Fibroblast of lung (primary cell): Measurements from ENCODE around the gene SIK3. TPM values are rescaled to one million over a fixed set of nuclear protein-coding genes. Genes with fewer than 3 reads are reported as not detected.

Experiments
- DNase-seq, 2 donors: peaks; one replicate each; pipeline versions ENCODE4 v3.0.0 to v3.0.0-alpha.2; 2010; ENCODE audit warnings: low read depth in 2 of 2
- H2AFZ ChIP-seq: 2 replicates; pipeline ENCODE4 v1.5.1; 2012; ENCODE audit warnings: low read length, control low read depth, inconsistent platforms
- H3K27ac ChIP-seq: 2 replicates; pipeline ENCODE4 v1.5.1; 2011; ENCODE audit warnings: low read length, control low read depth; ENCODE audit not compliant: insufficient read depth
- H3K27me3 ChIP-seq: 2 replicates; pipeline ENCODE4 v1.5.1; 2011; ENCODE audit warnings: mild to moderate bottlenecking, low read length; ENCODE audit not compliant: control insufficient read depth, insufficient read depth
- H3K36me3 ChIP-seq: 2 replicates; pipeline ENCODE4 v1.5.1; 2011; ENCODE audit warnings: low read length; ENCODE audit not compliant: control insufficient read depth, insufficient read depth
- H3K4me1 ChIP-seq: 2 replicates; pipeline ENCODE4 v1.5.1; 2011; ENCODE audit warnings: low read length; ENCODE audit not compliant: control insufficient read depth, insufficient read depth; ENCODE audit errors: extremely low read depth
- H3K4me2 ChIP-seq: 2 replicates; pipeline ENCODE4 v1.5.1; 2011; ENCODE audit warnings: low read length, control low read depth; ENCODE audit not compliant: insufficient read depth; ENCODE audit errors: extremely low read depth
- H3K4me3 ChIP-seq, 4 experiments: fragments of 200-600 bp in 1 of 4; sonication (generic) in 1 of 4; replicated peaks in 1 of 4; 2 replicates each; pipeline ENCODE4 v1.5.1; 2011 to 2016; ENCODE audit warnings: low read length in 4 of 4, low read depth in 3 of 4, mild to moderate bottlenecking in 3 of 4, control low read depth in 2 of 4, inconsistent platforms in 1 of 4, mixed read lengths in 1 of 4; ENCODE audit not compliant: insufficient read depth in 1 of 4; ENCODE audit errors: control extremely low read depth in 1 of 4
- H3K79me2 ChIP-seq: 2 replicates; pipeline ENCODE4 v1.5.1; 2012; ENCODE audit warnings: mild to moderate bottlenecking, low read length, inconsistent platforms; ENCODE audit not compliant: control insufficient read depth, insufficient read depth
- H3K9ac ChIP-seq: 2 replicates; pipeline ENCODE4 v1.5.1; 2011; ENCODE audit warnings: mild to moderate bottlenecking, low read length, control low read depth; ENCODE audit not compliant: insufficient read depth
- H3K9me3 ChIP-seq: 2 replicates; pipeline ENCODE4 v1.5.1; 2012; ENCODE audit warnings: low read depth, low read length; ENCODE audit not compliant: control insufficient read depth, insufficient read depth
- H4K20me1 ChIP-seq: 2 replicates; pipeline ENCODE4 v1.5.1; 2011; ENCODE audit warnings: low read length; ENCODE audit not compliant: control insufficient read depth, insufficient read depth; ENCODE audit errors: extremely low read depth
- EZH2 ChIP-seq: IDR thresholded peaks from 2 replicates; pipeline ENCODE4 v1.5.1; 2012; ENCODE audit warnings: low read length, control low read depth, mild to moderate bottlenecking; ENCODE audit errors: missing control alignments
- polyA plus RNA-seq, 2 donors: library from polyadenylated mRNA; depleted of rRNA in 1 of 2; stranded (reverse) in 1 of 2; unstranded in 1 of 2; fragments of >200 nt; gene quantifications; 2 replicates each; pipeline ENCODE4 v1.2.1, GENCODE V29; 2011 to 2012; ENCODE audit warnings: missing spikeins in 1 of 2
- total RNA-seq: library from RNA; depleted of rRNA; stranded (reverse); fragments of >200 nt; gene quantifications from 2 replicates; pipeline ENCODE4 v1.2.1, GENCODE V29; 2014
- TF ChIP-seq, protein P1 (sequence below), 2 donors: IDR thresholded peaks in 1 of 2; conservative IDR thresholded peaks in 1 of 2; 1 replicate in 1 of 2; 2 replicates in 1 of 2; pipeline ENCODE4 v1.5.1; 2011 to 2012; ENCODE audit warnings: low read length in 2 of 2, control low read depth in 1 of 2, inconsistent platforms in 1 of 2, low read depth in 1 of 2, mild to moderate bottlenecking in 1 of 2

Gene SIK3
- total and polyA plus RNA-seq, 2 donors (not counting 1 experiment from before 2014, with no cell fraction given) = 7.1 to 22.8 TPM

DNA sequence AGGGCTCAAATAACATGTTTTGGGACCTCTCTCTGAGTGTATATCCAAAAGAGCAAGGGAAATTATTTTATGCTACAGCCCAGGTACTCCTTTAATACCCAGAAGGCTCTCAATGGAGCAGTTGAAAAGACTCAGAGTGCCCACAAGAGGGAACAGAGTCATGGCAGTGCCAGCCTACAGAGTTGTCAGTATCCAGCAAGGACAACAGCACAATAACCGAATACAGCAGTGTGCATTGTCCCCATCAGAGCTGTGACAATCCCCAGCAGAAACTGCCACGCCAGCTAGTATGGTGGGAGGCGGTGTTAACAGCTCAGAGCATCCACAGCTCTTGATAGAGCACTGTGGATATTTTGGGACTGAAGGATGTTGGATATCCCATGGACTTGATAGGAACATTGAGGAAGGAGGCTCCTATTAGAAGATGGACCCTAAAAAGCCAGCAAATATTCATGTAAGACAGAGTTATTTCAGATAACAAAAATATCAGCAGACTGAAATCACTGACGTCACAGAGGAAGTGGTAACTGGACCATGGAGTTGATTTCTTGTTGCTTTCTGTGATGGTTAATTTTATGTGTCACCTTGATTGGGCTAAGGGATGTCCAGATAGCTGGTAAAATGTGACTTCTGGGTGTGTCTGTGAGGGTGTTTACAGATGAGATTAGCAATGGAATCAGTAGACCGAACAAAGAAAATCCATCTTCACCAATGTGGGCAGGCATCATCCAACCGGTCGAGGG is 28.2 kb upstream of the SIK3 start:
- no peak for DNase-seq
- Histone ChIP-seq H3K9ac (no peak overlapping the region), H3K36me3 (no peaks in the 10 kb centered on the region), H3K27ac (no peak overlapping the region), H3K79me2 (no peaks in the 10 kb centered on the region), H2AFZ (no peak overlapping the region), H3K9me3 (no peaks in the 10 kb centered on the region), H3K4me1 (no peaks in the 10 kb centered on the region), H4K20me1 (no peaks in the 10 kb centered on the region), H3K4me2 (no peak overlapping the region), H3K4me3 (no peak overlapping the region), H3K27me3 (no peaks in the 10 kb centered on the region)
- TF ChIP-seq, protein P1, sequence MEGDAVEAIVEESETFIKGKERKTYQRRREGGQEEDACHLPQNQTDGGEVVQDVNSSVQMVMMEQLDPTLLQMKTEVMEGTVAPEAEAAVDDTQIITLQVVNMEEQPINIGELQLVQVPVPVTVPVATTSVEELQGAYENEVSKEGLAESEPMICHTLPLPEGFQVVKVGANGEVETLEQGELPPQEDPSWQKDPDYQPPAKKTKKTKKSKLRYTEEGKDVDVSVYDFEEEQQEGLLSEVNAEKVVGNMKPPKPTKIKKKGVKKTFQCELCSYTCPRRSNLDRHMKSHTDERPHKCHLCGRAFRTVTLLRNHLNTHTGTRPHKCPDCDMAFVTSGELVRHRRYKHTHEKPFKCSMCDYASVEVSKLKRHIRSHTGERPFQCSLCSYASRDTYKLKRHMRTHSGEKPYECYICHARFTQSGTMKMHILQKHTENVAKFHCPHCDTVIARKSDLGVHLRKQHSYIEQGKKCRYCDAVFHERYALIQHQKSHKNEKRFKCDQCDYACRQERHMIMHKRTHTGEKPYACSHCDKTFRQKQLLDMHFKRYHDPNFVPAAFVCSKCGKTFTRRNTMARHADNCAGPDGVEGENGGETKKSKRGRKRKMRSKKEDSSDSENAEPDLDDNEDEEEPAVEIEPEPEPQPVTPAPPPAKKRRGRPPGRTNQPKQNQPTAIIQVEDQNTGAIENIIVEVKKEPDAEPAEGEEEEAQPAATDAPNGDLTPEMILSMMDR (conservative IDR thresholded peaks at IDR 0.05 in 1 of 2, IDR thresholded peaks at IDR 0.05 in 1 of 2; ENCODE audit: low read depth in 1 of 2, low read length in 2 of 2) = no peak
- no peak for TF ChIP-seq EZH2

DNA sequence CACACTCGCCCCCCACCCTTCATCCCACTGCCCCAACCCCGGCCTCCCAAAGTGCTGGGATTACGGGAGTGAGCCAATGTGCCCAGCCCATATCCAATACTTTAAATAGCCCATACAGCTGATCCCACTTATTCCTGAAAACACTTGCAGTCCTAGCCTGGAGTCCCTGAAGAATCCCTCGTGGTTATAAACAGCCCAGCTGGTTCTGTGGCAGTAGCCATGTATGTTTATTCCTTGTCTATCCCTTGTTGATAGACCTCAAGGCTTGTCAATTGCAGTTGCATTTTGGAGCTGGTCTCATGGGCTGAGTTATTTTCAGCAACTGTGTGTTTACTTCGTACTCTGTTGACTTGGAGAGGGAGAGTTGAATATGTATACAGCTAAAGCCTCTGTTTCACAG is 24.3 kb upstream of the SIK3 start:
- H3K4me1 ChIP-seq = no peaks in the 10 kb centered on the region
- H3K36me3 ChIP-seq = no peaks in the 10 kb centered on the region
- no peak overlapping the region for H3K27ac ChIP-seq
- H3K4me3 ChIP-seq = no peak overlapping the region
- no peak overlapping the region for H3K4me2 ChIP-seq
- no peaks in the 10 kb centered on the region for H3K27me3 ChIP-seq
- no peak overlapping the region for H2AFZ ChIP-seq
- H3K9me3 ChIP-seq = no peaks in the 10 kb centered on the region
- H4K20me1 ChIP-seq = no peaks in the 10 kb centered on the region
- TF ChIP-seq EZH2 = no peak
- TF ChIP-seq, protein P1 (conservative IDR thresholded peaks at IDR 0.05 in 1 of 2, IDR thresholded peaks at IDR 0.05 in 1 of 2; ENCODE audit: low read depth in 1 of 2, low read length in 2 of 2) = no peak
- no peak for DNase-seq
- no peaks in the 10 kb centered on the region for H3K79me2 ChIP-seq
- no peak overlapping the region for H3K9ac ChIP-seq

DNA sequence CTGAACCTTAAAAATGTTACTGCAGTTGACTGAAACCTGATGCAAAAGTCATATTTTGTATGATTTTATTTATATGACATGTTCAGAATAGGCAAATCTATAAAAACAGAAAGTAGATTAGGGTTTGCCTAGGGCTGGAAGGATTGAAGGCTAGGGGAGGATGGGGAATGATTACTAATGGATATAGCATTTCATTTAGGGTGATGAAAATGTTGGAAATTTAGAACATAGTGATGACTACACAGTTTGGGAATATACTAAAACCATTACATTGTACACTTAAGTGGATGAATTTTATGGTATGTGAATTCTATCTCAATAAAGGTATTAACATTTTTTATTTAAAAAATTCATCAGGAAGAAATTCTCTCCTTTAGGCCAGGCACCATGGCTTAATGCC is 22.9 kb upstream of the SIK3 start:
- no peaks in the 10 kb centered on the region for H3K36me3 ChIP-seq
- no peaks in the 10 kb centered on the region for H4K20me1 ChIP-seq
- no peak overlapping the region for H3K4me3 ChIP-seq
- DNase-seq = peak; percentile 7 to 60
- H3K4me1 ChIP-seq = no peaks in the 10 kb centered on the region
- no peaks in the 10 kb centered on the region for H3K27me3 ChIP-seq
- H2AFZ ChIP-seq = no peak overlapping the region
- H3K9ac ChIP-seq = no peak overlapping the region
- H3K79me2 ChIP-seq = no peaks in the 10 kb centered on the region
- H3K4me2 ChIP-seq = no peak overlapping the region
- H3K9me3 ChIP-seq = no peaks in the 10 kb centered on the region
- no peak for TF ChIP-seq EZH2
- TF ChIP-seq, protein P1 (conservative IDR thresholded peaks at IDR 0.05 in 1 of 2, IDR thresholded peaks at IDR 0.05 in 1 of 2; ENCODE audit: low read depth in 1 of 2, low read length in 2 of 2) = no peak
- H3K27ac ChIP-seq = no peak overlapping the region
